ENCODE measurements around the gene OR10C1. TPM values are rescaled to one million over a fixed set of nuclear protein-coding genes. Genes with fewer than 3 reads are reported as not detected.

The OR10C1 gene
- total and polyA plus RNA-seq, 2 experiments from 2014 or later: not detected

- Histone ChIP-seq H3K9me3 (ENCODE audit: low read depth) (no peaks in the 10 kb centered on the region), H3K27ac (no peak overlapping the region), H3K36me3 (no peaks in the 10 kb centered on the region), H3K27me3 (no peaks in the 10 kb centered on the region), H3K4me1 (ENCODE audit: low read depth) (no peaks in the 10 kb centered on the region), H3K4me3 (no peak overlapping the region)
- TF ChIP-seq, protein P1, sequence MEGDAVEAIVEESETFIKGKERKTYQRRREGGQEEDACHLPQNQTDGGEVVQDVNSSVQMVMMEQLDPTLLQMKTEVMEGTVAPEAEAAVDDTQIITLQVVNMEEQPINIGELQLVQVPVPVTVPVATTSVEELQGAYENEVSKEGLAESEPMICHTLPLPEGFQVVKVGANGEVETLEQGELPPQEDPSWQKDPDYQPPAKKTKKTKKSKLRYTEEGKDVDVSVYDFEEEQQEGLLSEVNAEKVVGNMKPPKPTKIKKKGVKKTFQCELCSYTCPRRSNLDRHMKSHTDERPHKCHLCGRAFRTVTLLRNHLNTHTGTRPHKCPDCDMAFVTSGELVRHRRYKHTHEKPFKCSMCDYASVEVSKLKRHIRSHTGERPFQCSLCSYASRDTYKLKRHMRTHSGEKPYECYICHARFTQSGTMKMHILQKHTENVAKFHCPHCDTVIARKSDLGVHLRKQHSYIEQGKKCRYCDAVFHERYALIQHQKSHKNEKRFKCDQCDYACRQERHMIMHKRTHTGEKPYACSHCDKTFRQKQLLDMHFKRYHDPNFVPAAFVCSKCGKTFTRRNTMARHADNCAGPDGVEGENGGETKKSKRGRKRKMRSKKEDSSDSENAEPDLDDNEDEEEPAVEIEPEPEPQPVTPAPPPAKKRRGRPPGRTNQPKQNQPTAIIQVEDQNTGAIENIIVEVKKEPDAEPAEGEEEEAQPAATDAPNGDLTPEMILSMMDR (IDR thresholded peaks at IDR 0.05; ENCODE audit: low read depth, low read length): no peak
- no peak for DNase-seq (ENCODE audit: low read depth in 1 of 2, low spot score in 1 of 2)
These were observed 22.9 kb downstream of the OR10C1 start for GRCh38 chr6:29462022-29462421.

DNA sequence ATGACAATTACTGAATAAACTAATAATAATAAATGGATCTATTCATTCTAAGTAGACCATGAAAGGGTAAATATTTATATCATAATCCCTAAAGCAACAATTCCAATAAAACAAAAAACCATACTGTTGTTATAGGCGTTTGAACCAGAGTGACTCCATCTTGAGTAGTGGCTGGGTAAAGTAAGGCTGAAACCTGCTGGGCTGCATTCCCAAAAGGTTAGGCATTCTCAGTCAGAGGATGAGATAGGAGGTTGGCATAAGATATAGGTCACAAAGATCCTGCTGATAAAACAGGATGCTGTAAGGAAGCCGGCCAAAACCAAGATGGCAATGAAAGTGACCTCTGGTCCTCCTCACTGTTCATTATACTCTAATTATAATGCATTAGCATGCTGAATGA is 26.2 kb downstream of the OR10C1 start:
- TF ChIP-seq, protein P1 (IDR thresholded peaks at IDR 0.05; ENCODE audit: low read depth, low read length): no peak
- H3K9me3 ChIP-seq (ENCODE audit: low read depth): no peaks in the 10 kb centered on the region
- H3K4me1 ChIP-seq (ENCODE audit: low read depth): no peaks in the 10 kb centered on the region
- no peak for DNase-seq (ENCODE audit: low read depth in 1 of 2, low spot score in 1 of 2)
- no peaks in the 10 kb centered on the region for H3K27me3 ChIP-seq
- H3K36me3 ChIP-seq: no peaks in the 10 kb centered on the region
- no peak overlapping the region for H3K4me3 ChIP-seq
- H3K27ac ChIP-seq: no peak overlapping the region

DNA sequence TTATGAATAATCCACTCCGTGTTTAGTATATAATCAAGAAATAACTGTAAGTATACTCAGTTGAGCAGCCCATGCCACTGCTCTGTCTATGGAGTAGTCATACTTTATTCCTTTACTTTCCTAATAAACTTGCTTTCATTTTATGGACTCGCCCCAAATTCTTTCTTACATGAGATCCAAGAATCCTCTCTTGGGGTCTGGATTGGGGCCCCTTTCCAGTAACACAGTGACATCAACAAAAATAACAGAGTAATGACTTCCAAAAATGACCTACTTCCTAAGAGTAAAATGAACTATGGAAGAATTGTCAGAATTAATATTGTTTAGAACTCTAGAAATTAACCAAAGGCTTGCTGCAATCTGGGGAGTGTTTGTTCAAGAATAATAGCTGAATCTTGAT is 26.7 kb downstream of the OR10C1 start:
- no peak for DNase-seq (ENCODE audit: low read depth in 1 of 2, low spot score in 1 of 2)
- Histone ChIP-seq H3K4me1 (ENCODE audit: low read depth) (no peaks in the 10 kb centered on the region), H3K9me3 (ENCODE audit: low read depth) (no peaks in the 10 kb centered on the region), H3K27ac (no peak overlapping the region), H3K27me3 (no peaks in the 10 kb centered on the region), H3K36me3 (no peaks in the 10 kb centered on the region), H3K4me3 (no peak overlapping the region)
- TF ChIP-seq, protein P1 (IDR thresholded peaks at IDR 0.05; ENCODE audit: low read depth, low read length): no peak

GRCh38 chr6:29466241-29466640 is 27.1 kb downstream of the OR10C1 start:
- TF ChIP-seq, protein P1 (IDR thresholded peaks at IDR 0.05; ENCODE audit: low read depth, low read length): no peak

GRCh38 chr6:29474996-29475395 is 35.9 kb downstream of the OR10C1 start:
- no peak for DNase-seq (ENCODE audit: low read depth in 1 of 2, low spot score in 1 of 2)

More at GRCh38 chr6:29466241-29466640, 27.1 kb downstream of the OR10C1 start:
- no peak overlapping the region for H3K27ac ChIP-seq
- H3K36me3 ChIP-seq: no peaks in the 10 kb centered on the region
- no peaks in the 10 kb centered on the region for H3K9me3 ChIP-seq (ENCODE audit: low read depth)
- no peak for DNase-seq (ENCODE audit: low read depth in 1 of 2, low spot score in 1 of 2)
- no peaks in the 10 kb centered on the region for H3K4me1 ChIP-seq (ENCODE audit: low read depth)
- H3K4me3 ChIP-seq: no peak overlapping the region
- H3K27me3 ChIP-seq: no peaks in the 10 kb centered on the region

More at GRCh38 chr6:29474996-29475395, 35.9 kb downstream of the OR10C1 start:
- Histone ChIP-seq H3K27me3 (no peaks in the 10 kb centered on the region), H3K4me1 (ENCODE audit: low read depth) (no peaks in the 10 kb centered on the region), H3K9me3 (ENCODE audit: low read depth) (no peaks in the 10 kb centered on the region), H3K4me3 (no peak overlapping the region), H3K27ac (no peak overlapping the region), H3K36me3 (no peaks in the 10 kb centered on the region)
- TF ChIP-seq, protein P1 (IDR thresholded peaks at IDR 0.05; ENCODE audit: low read depth, low read length): no peak
